K562 (cell line): ENCODE results near the gene ZNF451. TPM values are rescaled to one million over a fixed set of nuclear protein-coding genes. Genes with fewer than 3 reads are reported as not detected.

Source experiments
- C11orf30 ChIP-seq: fragments of 450-650 bp; IDR thresholded peaks from 2 replicates; pipeline ENCODE4 v1.6.1; 2016; ENCODE audit warnings: low read depth, mild to moderate bottlenecking
- CBFB ChIP-seq: sonication (generic); formaldehyde crosslinking; IDR thresholded peaks from 2 replicates; pipeline ENCODE4 v1.4.0; 2020; ENCODE audit warnings: mild to moderate bottlenecking, missing genetic modification reagents
- GABPA ChIP-seq: fragments of 200-800 bp; sonication (Bioruptor generic); conservative IDR thresholded peaks from 2 replicates; pipeline ENCODE4 v1.6.1; 2016; ENCODE audit warnings: low read depth, missing genetic modification characterization, missing compliant biosample characterization
- GTF2E2 ChIP-seq: fragments of 200-800 bp; sonication (Bioruptor generic); IDR thresholded peaks from 2 replicates; pipeline ENCODE4 v1.6.1; 2016; ENCODE audit warnings: missing genetic modification characterization, missing compliant biosample characterization
- HDAC1 ChIP-seq, 2 experiments: fragments of 450-650 bp; IDR thresholded peaks; 2 replicates each; pipeline ENCODE4 v1.6.1; 2016 to 2017; ENCODE audit warnings: inconsistent platforms in 1 of 2, mild to moderate bottlenecking in 1 of 2, moderate library complexity in 1 of 2
- MAFG ChIP-seq: fragments of 450-650 bp; conservative IDR thresholded peaks from 2 replicates; pipeline ENCODE4 v1.6.1; 2016; ENCODE audit warnings: missing genetic modification characterization, missing compliant biosample characterization
- NCOA1 ChIP-seq: fragments of 450-650 bp; IDR thresholded peaks from 2 replicates; pipeline ENCODE4 v1.6.1; 2016; ENCODE audit warnings: low read depth
- PHF20 ChIP-seq: fragments of 450-650 bp; IDR thresholded peaks from 2 replicates; pipeline ENCODE4 v1.6.1; 2018; ENCODE audit not compliant: partially characterized antibody
- SAP30 ChIP-seq: fragments of 200-600 bp; sonication (generic); IDR thresholded peaks from 2 replicates; pipeline ENCODE4 v1.6.1; 2012; ENCODE audit warnings: borderline replicate concordance, low read depth, mild to moderate bottlenecking, moderate library complexity, low read length, control low read depth, inconsistent platforms; ENCODE audit not compliant: insufficient read depth, poor library complexity, severe bottlenecking
- SMC3 ChIP-seq: conservative IDR thresholded peaks from 2 replicates; pipeline ENCODE4 v1.6.1; 2011; ENCODE audit warnings: low read depth, low read length, improper control_type of control experiment; ENCODE audit not compliant: insufficient read depth
- SRSF3 ChIP-seq: fragments of 200-400 bp; formaldehyde crosslinking; IDR thresholded peaks from 2 replicates; pipeline ENCODE4 v1.6.1; 2016; ENCODE audit warnings: mild to moderate bottlenecking, low read length, moderate library complexity; ENCODE audit not compliant: insufficient read depth
- SUPT5H ChIP-seq: fragments of 450-650 bp; IDR thresholded peaks from 2 replicates; pipeline ENCODE4 v1.6.1; 2016
- TBP ChIP-seq: optimal IDR thresholded peaks from 2 replicates; pipeline ENCODE3; 2011; ENCODE audit warnings: low read depth, low read length, improper control_type of control experiment
- TCF7L2 ChIP-seq: fragments of 150-350 bp; IDR thresholded peaks from 2 replicates; pipeline ENCODE4 v1.6.1; 2016; ENCODE audit warnings: low read depth, mild to moderate bottlenecking, low read length, moderate library complexity
- ZNF24 ChIP-seq: fragments of 450-650 bp; IDR thresholded peaks from 2 replicates; pipeline ENCODE4 v1.6.1; 2016
- polyA plus RNA-seq, 8 experiments: library from polyadenylated mRNA; depleted of rRNA in 4 of 8; stranded (reverse) in 5 of 8; unstranded in 3 of 8; fragments of >200 nt; fragmentation: Nextera tagmentation in 2 of 8; fragmentation: Illumina TruSeq in 1 of 8; extraction: Ambion mirVana in 2 of 8; extraction: Trizol in 1 of 8; gene quantifications; 2 replicates each; pipeline versions ENCODE4 v1.2.1 to v1.2.3, GENCODE V29; 2011 to 2014; ENCODE audit warnings: inconsistent platforms in 1 of 8, missing spikeins in 1 of 8
- total RNA-seq, 7 experiments: library from RNA; depleted of rRNA in 6 of 7; stranded (reverse); fragments of >200 nt in 6 of 7; fragmentation: Illumina TruSeq in 2 of 7; extraction: Trizol in 2 of 7; gene quantifications; 2 replicates each; pipeline versions ENCODE4 v1.2.1 to v1.2.3, GENCODE V29; 2011 to 2021; ENCODE audit warnings: low replicate concordance in 1 of 7
- TF ChIP-seq, protein P1 (sequence below): IDR thresholded peaks from 2 replicates; pipeline ENCODE4 v1.6.1; 2012; ENCODE audit warnings: low read depth, low read length, improper control_type of control experiment, borderline replicate concordance
- TF ChIP-seq, protein P2 (sequence below): fragments of 200-600 bp; sonication (generic); IDR thresholded peaks from one replicate; pipeline ENCODE4 v1.6.1; 2012; ENCODE audit warnings: mild to moderate bottlenecking, low read depth, low read length, inconsistent platforms

Gene ZNF451
- total and polyA plus RNA-seq, 9 of the 15 experiments (the other 6 are each of a cell fraction or from before 2014, with no cell fraction given): 16.1 to 74.3 (median 38.3) TPM

GRCh38 chr6:57173886-57174510 lies 84.0 kb downstream of the ZNF451 start (continued):
- TF ChIP-seq ZNF24 (peak; percentile 78; the same call in 1 of the 2 replicates), TCF7L2 (no peak), MAFG (peak; percentile 91), PHF20 (no peak), SRSF3 (no peak), HDAC1 (IDR thresholded peaks at IDR 0.05) (peak in 1 of 2 experiments; percentile 61; a peak in 2 of 4 replicates), SMC3 (no peak), TBP (no peak), GTF2E2 (no peak), GABPA (tag) (no peak), C11orf30 (peak; percentile 90), NCOA1 (no peak), SAP30 (peak; percentile 24), SUPT5H (no peak), CBFB (CRISPR knock-in tag) (no peak)
- TF ChIP-seq, protein P1, sequence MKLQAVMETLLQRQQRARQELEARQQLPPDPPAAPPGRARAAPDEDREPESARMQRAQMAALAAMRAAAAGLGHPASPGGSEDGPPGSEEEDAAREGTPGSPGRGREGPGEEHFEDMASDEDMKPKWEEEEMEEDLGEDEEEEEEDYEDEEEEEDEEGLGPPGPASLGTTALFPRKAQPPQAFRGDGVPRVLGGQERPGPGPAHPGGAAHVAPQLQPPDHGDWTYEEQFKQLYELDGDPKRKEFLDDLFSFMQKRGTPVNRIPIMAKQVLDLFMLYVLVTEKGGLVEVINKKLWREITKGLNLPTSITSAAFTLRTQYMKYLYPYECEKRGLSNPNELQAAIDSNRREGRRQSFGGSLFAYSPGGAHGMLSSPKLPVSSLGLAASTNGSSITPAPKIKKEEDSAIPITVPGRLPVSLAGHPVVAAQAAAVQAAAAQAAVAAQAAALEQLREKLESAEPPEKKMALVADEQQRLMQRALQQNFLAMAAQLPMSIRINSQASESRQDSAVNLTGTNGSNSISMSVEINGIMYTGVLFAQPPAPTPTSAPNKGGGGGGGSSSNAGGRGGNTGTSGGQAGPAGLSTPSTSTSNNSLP: no peak
- TF ChIP-seq, protein P2, sequence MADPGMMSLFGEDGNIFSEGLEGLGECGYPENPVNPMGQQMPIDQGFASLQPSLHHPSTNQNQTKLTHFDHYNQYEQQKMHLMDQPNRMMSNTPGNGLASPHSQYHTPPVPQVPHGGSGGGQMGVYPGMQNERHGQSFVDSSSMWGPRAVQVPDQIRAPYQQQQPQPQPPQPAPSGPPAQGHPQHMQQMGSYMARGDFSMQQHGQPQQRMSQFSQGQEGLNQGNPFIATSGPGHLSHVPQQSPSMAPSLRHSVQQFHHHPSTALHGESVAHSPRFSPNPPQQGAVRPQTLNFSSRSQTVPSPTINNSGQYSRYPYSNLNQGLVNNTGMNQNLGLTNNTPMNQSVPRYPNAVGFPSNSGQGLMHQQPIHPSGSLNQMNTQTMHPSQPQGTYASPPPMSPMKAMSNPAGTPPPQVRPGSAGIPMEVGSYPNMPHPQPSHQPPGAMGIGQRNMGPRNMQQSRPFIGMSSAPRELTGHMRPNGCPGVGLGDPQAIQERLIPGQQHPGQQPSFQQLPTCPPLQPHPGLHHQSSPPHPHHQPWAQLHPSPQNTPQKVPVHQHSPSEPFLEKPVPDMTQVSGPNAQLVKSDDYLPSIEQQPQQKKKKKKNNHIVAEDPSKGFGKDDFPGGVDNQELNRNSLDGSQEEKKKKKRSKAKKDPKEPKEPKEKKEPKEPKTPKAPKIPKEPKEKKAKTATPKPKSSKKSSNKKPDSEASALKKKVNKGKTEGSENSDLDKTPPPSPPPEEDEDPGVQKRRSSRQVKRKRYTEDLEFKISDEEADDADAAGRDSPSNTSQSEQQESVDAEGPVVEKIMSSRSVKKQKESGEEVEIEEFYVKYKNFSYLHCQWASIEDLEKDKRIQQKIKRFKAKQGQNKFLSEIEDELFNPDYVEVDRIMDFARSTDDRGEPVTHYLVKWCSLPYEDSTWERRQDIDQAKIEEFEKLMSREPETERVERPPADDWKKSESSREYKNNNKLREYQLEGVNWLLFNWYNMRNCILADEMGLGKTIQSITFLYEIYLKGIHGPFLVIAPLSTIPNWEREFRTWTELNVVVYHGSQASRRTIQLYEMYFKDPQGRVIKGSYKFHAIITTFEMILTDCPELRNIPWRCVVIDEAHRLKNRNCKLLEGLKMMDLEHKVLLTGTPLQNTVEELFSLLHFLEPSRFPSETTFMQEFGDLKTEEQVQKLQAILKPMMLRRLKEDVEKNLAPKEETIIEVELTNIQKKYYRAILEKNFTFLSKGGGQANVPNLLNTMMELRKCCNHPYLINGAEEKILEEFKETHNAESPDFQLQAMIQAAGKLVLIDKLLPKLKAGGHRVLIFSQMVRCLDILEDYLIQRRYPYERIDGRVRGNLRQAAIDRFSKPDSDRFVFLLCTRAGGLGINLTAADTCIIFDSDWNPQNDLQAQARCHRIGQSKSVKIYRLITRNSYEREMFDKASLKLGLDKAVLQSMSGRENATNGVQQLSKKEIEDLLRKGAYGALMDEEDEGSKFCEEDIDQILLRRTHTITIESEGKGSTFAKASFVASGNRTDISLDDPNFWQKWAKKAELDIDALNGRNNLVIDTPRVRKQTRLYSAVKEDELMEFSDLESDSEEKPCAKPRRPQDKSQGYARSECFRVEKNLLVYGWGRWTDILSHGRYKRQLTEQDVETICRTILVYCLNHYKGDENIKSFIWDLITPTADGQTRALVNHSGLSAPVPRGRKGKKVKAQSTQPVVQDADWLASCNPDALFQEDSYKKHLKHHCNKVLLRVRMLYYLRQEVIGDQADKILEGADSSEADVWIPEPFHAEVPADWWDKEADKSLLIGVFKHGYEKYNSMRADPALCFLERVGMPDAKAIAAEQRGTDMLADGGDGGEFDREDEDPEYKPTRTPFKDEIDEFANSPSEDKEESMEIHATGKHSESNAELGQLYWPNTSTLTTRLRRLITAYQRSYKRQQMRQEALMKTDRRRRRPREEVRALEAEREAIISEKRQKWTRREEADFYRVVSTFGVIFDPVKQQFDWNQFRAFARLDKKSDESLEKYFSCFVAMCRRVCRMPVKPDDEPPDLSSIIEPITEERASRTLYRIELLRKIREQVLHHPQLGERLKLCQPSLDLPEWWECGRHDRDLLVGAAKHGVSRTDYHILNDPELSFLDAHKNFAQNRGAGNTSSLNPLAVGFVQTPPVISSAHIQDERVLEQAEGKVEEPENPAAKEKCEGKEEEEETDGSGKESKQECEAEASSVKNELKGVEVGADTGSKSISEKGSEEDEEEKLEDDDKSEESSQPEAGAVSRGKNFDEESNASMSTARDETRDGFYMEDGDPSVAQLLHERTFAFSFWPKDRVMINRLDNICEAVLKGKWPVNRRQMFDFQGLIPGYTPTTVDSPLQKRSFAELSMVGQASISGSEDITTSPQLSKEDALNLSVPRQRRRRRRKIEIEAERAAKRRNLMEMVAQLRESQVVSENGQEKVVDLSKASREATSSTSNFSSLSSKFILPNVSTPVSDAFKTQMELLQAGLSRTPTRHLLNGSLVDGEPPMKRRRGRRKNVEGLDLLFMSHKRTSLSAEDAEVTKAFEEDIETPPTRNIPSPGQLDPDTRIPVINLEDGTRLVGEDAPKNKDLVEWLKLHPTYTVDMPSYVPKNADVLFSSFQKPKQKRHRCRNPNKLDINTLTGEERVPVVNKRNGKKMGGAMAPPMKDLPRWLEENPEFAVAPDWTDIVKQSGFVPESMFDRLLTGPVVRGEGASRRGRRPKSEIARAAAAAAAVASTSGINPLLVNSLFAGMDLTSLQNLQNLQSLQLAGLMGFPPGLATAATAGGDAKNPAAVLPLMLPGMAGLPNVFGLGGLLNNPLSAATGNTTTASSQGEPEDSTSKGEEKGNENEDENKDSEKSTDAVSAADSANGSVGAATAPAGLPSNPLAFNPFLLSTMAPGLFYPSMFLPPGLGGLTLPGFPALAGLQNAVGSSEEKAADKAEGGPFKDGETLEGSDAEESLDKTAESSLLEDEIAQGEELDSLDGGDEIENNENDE: no peak
